Neural cell (in vitro differentiated cells): Measurements from ENCODE around the gene IL20RA. TPM values are rescaled to one million over a fixed set of nuclear protein-coding genes. Genes with fewer than 3 reads are reported as not detected.

ENCODE experiments used
- H2AFZ ChIP-seq: fragments of 200-600, 300-800 bp; sonication (generic), shearing (Covaris generic); 2 replicates; pipeline ENCODE4 v1.6.0; 2014; ENCODE audit warnings: low read depth, mild to moderate bottlenecking, antibody characterized with exemption, low read length, moderate library complexity
- H3F3A ChIP-seq: fragments of 200-600 bp; shearing (Covaris generic); 2 replicates; pipeline ENCODE4 v1.6.1; 2016; ENCODE audit warnings: mild to moderate bottlenecking, moderate library complexity, mixed read lengths, antibody characterized with exemption, low read length; ENCODE audit not compliant: insufficient read depth, poor library complexity, severe bottlenecking
- H3K27ac ChIP-seq: fragments of 200-600, 300-800 bp; sonication (generic), shearing (Covaris generic); 2 replicates; pipeline ENCODE4 v1.5.1; 2014; ENCODE audit warnings: mild to moderate bottlenecking, low read length, moderate library complexity
- H3K27me3 ChIP-seq: fragments of 300-800, 200-600 bp; sonication (generic), shearing (Covaris generic); 2 replicates; pipeline ENCODE4 v1.6.0; 2014; ENCODE audit warnings: mild to moderate bottlenecking, low read depth, low read length, moderate library complexity; ENCODE audit not compliant: insufficient read depth
- H3K36me3 ChIP-seq: fragments of 300-800, 200-600 bp; sonication (generic), shearing (Covaris generic); 2 replicates; pipeline ENCODE4 v1.5.1; 2014; ENCODE audit warnings: mild to moderate bottlenecking, antibody characterized with exemption, low read length, moderate library complexity; ENCODE audit not compliant: insufficient read depth
- H3K4me2 ChIP-seq: fragments of 300-800, 200-600 bp; sonication (generic), shearing (Covaris generic); 2 replicates; pipeline ENCODE4 v1.6.0; 2014; ENCODE audit warnings: mild to moderate bottlenecking, low read length
- H3K4me3 ChIP-seq: fragments of 300-800, 200-600 bp; sonication (generic), shearing (Covaris generic); 2 replicates; pipeline ENCODE4 v1.5.1; 2014; ENCODE audit warnings: mild to moderate bottlenecking, low read length, moderate library complexity
- H3K79me2 ChIP-seq: fragments of 200-600 bp; shearing (Covaris generic); replicated peaks from 2 replicates; pipeline ENCODE4 v1.6.0; 2014; ENCODE audit warnings: mild to moderate bottlenecking, low read length, moderate library complexity; ENCODE audit not compliant: insufficient read depth
- H3K9ac ChIP-seq: fragments of 300-800, 200-600 bp; sonication (generic), shearing (Covaris generic); 2 replicates; pipeline ENCODE4 v1.6.1; 2016; ENCODE audit warnings: mild to moderate bottlenecking, low read length, mixed read lengths
- H3K9me2 ChIP-seq: fragments of 200-600 bp; shearing (Covaris generic); 2 replicates; pipeline ENCODE4 v1.6.1; 2016; ENCODE audit warnings: mild to moderate bottlenecking, low read length, mixed read lengths; ENCODE audit not compliant: insufficient read depth
- H3K9me3 ChIP-seq: fragments of 200-600, 300-800 bp; sonication (generic), shearing (Covaris generic); 2 replicates; pipeline ENCODE4 v1.6.1; 2016; ENCODE audit warnings: mild to moderate bottlenecking, mixed run types, low read length, moderate library complexity, mixed read lengths
- H4K20me1 ChIP-seq: fragments of 200-600 bp; shearing (Covaris generic); 2 replicates; pipeline ENCODE4 v1.6.1; 2016; ENCODE audit warnings: mild to moderate bottlenecking, mixed run types; ENCODE audit not compliant: insufficient read depth
- EP300 ChIP-seq: fragments of 450-650 bp; conservative IDR thresholded peaks from 2 replicates; pipeline ENCODE4 v1.6.1; 2014; ENCODE audit warnings: antibody characterized with exemption, mild to moderate bottlenecking, moderate library complexity; ENCODE audit not compliant: poor library complexity, severe bottlenecking
- EZH2 ChIP-seq: fragments of 200-600, 300-800 bp; shearing (Covaris generic), sonication (generic); IDR thresholded peaks from 2 replicates; pipeline ENCODE4 v1.6.1; 2014; ENCODE audit warnings: antibody characterized with exemption, low read length, borderline replicate concordance, mild to moderate bottlenecking; ENCODE audit not compliant: insufficient read depth, poor library complexity, severe bottlenecking
- MXI1 ChIP-seq: fragments of 450-650 bp; conservative IDR thresholded peaks from 2 replicates; pipeline ENCODE4 v1.6.1; 2014; ENCODE audit warnings: antibody characterized with exemption, mild to moderate bottlenecking; ENCODE audit not compliant: poor library complexity, severe bottlenecking
- POLR2AphosphoS5 ChIP-seq: IDR thresholded peaks from 2 replicates; pipeline ENCODE4 v1.6.1; 2012
- RAD21 ChIP-seq: fragments of 450-650 bp; conservative IDR thresholded peaks from 2 replicates; pipeline ENCODE4 v1.6.1; 2014; ENCODE audit warnings: antibody characterized with exemption, mild to moderate bottlenecking, moderate library complexity
- SMC3 ChIP-seq: fragments of 450-650 bp; conservative IDR thresholded peaks from 2 replicates; pipeline ENCODE4 v1.6.1; 2014; ENCODE audit warnings: antibody characterized with exemption, mild to moderate bottlenecking, moderate library complexity; ENCODE audit not compliant: poor library complexity
- TAF1 ChIP-seq: IDR thresholded peaks from 2 replicates; pipeline ENCODE4 v1.6.1; 2012; ENCODE audit warnings: low read depth
- polyA plus RNA-seq: library from polyadenylated mRNA; depleted of rRNA; stranded (reverse); fragments of >200 nt; gene quantifications from 2 replicates; pipeline ENCODE4 v1.2.3, GENCODE V29; 2014
- TF ChIP-seq, protein P1 (sequence below): fragments of 450-650 bp; IDR thresholded peaks from 2 replicates; pipeline ENCODE4 v1.5.1; 2014; ENCODE audit warnings: antibody characterized with exemption, mild to moderate bottlenecking, moderate library complexity; ENCODE audit not compliant: poor library complexity, severe bottlenecking
- TF ChIP-seq, protein P2 (sequence below): IDR thresholded peaks from 2 replicates; pipeline ENCODE4 v1.6.1; 2012; ENCODE audit warnings: borderline replicate concordance

Gene IL20RA
- polyA plus RNA-seq, 1 donor from 2014 or later: not detected

DNA sequence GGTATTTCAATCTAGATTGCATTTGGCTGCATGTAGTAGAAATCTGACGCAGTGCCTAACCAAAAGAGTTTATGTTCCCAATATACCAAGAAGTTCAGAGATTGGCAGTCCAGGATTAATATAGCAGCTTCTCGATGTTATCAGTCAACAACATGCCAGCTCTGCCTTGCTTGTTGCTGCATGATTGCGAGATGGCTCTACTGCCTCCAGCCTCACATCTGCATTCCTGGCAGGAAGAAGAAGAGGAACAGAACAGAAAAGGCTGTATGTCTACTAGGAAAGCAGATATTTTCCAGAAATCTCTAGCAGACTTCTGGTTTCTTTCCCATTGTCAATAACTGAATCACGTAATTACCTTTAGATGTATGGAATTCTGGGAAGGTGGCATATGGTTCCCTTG, 61.8 kb downstream of the IL20RA start:
- Histone ChIP-seq H3F3A (no peaks in the 10 kb centered on the region), H3K4me3 (no peak overlapping the region), H3K9me2 (no peaks in the 10 kb centered on the region), H3K27me3 (peaks cover under 1% of the 10 kb centered on the region), H3K9me3 (no peaks in the 10 kb centered on the region), H3K27ac (no peak overlapping the region), H2AFZ (no peak overlapping the region), H3K36me3 (no peaks in the 10 kb centered on the region), H3K9ac (no peak overlapping the region), H4K20me1 (no peaks in the 10 kb centered on the region), H3K79me2 (no peaks in the 10 kb centered on the region), H3K4me2 (no peak overlapping the region)
- no peak for TF ChIP-seq EP300
- TF ChIP-seq TAF1: no peak
- TF ChIP-seq SMC3: no peak
- TF ChIP-seq, protein P1, sequence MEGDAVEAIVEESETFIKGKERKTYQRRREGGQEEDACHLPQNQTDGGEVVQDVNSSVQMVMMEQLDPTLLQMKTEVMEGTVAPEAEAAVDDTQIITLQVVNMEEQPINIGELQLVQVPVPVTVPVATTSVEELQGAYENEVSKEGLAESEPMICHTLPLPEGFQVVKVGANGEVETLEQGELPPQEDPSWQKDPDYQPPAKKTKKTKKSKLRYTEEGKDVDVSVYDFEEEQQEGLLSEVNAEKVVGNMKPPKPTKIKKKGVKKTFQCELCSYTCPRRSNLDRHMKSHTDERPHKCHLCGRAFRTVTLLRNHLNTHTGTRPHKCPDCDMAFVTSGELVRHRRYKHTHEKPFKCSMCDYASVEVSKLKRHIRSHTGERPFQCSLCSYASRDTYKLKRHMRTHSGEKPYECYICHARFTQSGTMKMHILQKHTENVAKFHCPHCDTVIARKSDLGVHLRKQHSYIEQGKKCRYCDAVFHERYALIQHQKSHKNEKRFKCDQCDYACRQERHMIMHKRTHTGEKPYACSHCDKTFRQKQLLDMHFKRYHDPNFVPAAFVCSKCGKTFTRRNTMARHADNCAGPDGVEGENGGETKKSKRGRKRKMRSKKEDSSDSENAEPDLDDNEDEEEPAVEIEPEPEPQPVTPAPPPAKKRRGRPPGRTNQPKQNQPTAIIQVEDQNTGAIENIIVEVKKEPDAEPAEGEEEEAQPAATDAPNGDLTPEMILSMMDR: no peak
- TF ChIP-seq EZH2: no peak
- TF ChIP-seq RAD21: no peak
- TF ChIP-seq, protein P2, sequence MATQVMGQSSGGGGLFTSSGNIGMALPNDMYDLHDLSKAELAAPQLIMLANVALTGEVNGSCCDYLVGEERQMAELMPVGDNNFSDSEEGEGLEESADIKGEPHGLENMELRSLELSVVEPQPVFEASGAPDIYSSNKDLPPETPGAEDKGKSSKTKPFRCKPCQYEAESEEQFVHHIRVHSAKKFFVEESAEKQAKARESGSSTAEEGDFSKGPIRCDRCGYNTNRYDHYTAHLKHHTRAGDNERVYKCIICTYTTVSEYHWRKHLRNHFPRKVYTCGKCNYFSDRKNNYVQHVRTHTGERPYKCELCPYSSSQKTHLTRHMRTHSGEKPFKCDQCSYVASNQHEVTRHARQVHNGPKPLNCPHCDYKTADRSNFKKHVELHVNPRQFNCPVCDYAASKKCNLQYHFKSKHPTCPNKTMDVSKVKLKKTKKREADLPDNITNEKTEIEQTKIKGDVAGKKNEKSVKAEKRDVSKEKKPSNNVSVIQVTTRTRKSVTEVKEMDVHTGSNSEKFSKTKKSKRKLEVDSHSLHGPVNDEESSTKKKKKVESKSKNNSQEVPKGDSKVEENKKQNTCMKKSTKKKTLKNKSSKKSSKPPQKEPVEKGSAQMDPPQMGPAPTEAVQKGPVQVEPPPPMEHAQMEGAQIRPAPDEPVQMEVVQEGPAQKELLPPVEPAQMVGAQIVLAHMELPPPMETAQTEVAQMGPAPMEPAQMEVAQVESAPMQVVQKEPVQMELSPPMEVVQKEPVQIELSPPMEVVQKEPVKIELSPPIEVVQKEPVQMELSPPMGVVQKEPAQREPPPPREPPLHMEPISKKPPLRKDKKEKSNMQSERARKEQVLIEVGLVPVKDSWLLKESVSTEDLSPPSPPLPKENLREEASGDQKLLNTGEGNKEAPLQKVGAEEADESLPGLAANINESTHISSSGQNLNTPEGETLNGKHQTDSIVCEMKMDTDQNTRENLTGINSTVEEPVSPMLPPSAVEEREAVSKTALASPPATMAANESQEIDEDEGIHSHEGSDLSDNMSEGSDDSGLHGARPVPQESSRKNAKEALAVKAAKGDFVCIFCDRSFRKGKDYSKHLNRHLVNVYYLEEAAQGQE: no peak
- TF ChIP-seq MXI1: no peak
- no peak for TF ChIP-seq POLR2AphosphoS5

GRCh38 chr6:136980070-136980469, 64.7 kb downstream of the IL20RA start:
- no peak overlapping the region for H2AFZ ChIP-seq
- no peak overlapping the region for H3K4me3 ChIP-seq
- no peak overlapping the region for H3K9ac ChIP-seq
- H3K27me3 ChIP-seq: no peaks in the 10 kb centered on the region
- TF ChIP-seq POLR2AphosphoS5 (no peak), TAF1 (no peak), EZH2 (no peak), EP300 (no peak), MXI1 (no peak), SMC3 (no peak), RAD21 (no peak)
- TF ChIP-seq, protein P1: no peak
- TF ChIP-seq, protein P2: no peak
- no peak overlapping the region for H3K4me2 ChIP-seq
- H4K20me1 ChIP-seq: no peaks in the 10 kb centered on the region
- no peaks in the 10 kb centered on the region for H3K9me3 ChIP-seq
- no peaks in the 10 kb centered on the region for H3K79me2 ChIP-seq
- no peaks in the 10 kb centered on the region for H3F3A ChIP-seq
- H3K36me3 ChIP-seq: no peaks in the 10 kb centered on the region
- H3K27ac ChIP-seq: no peak overlapping the region
- no peaks in the 10 kb centered on the region for H3K9me2 ChIP-seq
